Measurements from ENCODE around the gene TESK1. TPM values are rescaled to one million over a fixed set of nuclear protein-coding genes. Genes with fewer than 3 reads are reported as not detected.

Gene TESK1, protein sequence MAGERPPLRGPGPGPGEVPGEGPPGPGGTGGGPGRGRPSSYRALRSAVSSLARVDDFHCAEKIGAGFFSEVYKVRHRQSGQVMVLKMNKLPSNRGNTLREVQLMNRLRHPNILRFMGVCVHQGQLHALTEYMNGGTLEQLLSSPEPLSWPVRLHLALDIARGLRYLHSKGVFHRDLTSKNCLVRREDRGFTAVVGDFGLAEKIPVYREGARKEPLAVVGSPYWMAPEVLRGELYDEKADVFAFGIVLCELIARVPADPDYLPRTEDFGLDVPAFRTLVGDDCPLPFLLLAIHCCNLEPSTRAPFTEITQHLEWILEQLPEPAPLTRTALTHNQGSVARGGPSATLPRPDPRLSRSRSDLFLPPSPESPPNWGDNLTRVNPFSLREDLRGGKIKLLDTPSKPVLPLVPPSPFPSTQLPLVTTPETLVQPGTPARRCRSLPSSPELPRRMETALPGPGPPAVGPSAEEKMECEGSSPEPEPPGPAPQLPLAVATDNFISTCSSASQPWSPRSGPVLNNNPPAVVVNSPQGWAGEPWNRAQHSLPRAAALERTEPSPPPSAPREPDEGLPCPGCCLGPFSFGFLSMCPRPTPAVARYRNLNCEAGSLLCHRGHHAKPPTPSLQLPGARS
- 13.9 and 24.0 TPM in 2 replicates for total RNA-seq

DNA sequence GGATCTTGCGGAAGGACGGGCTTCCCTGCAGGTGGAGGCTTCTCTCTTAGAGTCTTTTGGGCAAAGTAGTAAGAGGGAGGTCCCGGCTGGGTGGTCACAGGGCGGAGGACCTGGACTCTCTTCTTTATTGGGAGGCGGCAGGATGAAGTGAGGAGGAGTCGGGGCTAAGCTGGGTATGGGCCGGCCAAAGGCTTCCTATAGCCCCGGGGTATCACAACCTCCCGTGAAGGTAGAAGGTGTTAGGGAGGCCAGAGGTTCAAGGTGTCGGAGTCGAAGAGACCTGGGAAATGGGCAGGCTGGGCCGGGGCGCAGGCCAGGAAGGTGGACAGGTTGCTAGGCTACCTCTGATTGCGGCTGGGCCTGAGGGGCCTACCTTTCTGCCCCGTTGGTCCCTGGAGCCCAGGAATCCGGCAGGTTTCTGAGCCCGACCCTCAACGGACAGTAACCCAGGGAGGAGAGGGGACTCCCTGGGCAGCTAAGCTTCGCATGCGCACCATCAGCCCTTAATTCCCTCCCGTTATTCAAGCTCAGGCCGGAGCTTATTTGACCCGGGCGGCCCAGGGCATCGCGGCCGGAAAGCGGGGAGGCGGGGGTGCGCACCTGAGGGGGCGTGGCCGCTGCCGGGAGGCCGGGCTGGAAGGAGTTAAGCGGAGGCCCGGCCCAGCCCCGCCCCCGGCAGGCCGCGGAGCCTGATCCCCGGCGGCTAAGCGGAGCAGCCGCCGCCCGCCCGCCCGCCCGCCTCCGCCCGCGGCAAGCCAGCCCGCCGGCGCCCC lies at the start of gene TESK1:
Gene TESK1, plus strand, starts transcription at position 685 of the 773 bp plus-strand sequence. CDS start 358 bp downstream, outside the sequence.

DNA sequence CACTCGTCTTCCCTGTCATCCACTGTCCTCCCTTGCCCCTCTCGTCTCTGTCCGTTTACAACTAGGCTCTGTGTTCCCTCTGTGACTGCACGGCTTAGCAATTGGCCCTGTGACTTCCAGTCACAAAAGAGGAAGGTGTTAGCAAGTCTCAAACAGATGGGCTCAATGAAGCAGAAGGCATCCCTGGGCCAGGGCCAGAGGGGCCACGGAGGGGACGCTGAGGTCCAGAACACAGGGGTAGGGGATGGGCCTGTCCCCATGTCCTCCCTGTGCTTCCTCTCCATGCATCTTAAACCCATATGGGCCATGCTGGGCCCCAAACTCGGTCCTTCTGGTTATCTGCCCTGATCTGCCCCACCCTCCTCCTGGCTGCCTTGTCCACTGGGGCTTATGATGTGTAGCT lies 13.3 kb downstream of the TESK1 start, which contains the start of gene CD72:
Gene CD72, minus strand, starts transcription at position 89 of the 403 bp plus-strand sequence. CDS start 110 bp downstream, outside the sequence.

DNA sequence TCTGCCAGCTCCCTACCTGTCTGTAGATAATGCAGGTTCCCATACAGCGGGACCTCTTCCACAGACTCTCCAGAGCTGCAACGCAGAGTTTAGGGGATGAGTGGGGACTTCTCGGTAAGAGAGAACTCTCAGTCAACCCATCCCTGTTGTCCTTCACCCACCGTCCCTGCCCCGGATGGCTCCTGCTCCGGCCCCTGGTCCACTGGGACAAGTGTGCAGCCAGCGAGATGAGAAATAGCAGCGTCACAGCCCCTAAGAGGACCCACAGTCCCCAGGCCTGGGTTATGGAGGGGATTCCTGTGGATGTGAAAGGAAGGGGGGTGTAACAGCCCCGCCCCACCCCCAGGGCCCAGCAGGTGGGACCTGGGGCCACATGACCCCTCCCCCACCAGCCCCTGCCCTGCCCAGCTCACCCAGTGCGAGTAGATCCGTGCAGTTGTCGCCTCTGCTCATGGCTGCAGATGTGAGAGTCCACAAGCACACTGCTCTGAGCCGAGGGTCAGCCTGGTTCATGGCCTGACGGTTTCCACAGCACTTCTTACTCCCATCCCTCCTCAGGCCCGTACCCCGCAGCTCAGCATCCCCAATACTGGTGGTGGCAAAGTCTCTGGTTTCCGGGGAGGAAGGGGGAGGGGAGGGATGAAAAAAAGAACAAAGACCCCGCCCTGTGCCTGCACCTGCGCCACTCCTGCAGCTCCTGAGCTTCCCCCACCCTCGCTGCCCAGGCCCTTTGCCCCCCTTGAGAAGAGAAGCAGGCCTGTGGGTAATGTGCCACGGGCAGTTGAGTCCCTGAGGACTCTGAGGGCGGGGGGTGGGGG lies 45.5 kb downstream of the TESK1 start, which contains the start of gene SIT1:
Gene SIT1, minus strand, starts transcription at position 591 of the 818 bp plus-strand sequence. Its CDS starts 78 bp downstream, at position 513.

DNA sequence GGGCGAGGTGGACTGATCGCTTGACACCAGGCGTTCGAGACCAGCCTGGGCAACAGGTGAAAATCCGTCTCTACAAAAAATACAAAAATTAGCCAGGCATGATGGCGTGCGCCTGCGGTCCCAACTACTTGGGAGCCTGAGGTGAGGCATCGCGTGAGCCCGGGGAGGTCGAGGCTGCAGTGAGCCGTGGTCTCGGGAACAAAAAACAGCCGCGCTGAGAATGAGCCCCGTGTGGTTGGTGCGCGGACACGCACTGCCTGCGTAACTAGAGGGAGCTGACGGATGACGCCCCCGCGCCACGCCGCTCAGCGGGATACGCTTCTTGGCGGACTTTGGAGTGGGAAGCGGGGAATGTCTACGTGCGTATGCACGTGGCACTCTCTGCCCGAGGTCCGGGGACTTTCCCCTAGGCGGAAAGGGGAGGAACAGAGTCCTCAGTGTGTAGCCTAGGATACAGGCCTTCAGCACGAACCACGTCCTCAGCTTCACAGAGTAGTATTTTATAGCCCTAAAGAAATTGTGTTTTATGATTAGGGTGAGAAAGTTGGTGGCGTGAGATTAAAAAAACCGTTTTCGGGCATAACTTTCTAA lies 52.6 kb downstream of the TESK1 start, which contains the start of gene RMRP:
Gene RMRP, minus strand, starts transcription at position 474 of the 591 bp plus-strand sequence.

DNA sequence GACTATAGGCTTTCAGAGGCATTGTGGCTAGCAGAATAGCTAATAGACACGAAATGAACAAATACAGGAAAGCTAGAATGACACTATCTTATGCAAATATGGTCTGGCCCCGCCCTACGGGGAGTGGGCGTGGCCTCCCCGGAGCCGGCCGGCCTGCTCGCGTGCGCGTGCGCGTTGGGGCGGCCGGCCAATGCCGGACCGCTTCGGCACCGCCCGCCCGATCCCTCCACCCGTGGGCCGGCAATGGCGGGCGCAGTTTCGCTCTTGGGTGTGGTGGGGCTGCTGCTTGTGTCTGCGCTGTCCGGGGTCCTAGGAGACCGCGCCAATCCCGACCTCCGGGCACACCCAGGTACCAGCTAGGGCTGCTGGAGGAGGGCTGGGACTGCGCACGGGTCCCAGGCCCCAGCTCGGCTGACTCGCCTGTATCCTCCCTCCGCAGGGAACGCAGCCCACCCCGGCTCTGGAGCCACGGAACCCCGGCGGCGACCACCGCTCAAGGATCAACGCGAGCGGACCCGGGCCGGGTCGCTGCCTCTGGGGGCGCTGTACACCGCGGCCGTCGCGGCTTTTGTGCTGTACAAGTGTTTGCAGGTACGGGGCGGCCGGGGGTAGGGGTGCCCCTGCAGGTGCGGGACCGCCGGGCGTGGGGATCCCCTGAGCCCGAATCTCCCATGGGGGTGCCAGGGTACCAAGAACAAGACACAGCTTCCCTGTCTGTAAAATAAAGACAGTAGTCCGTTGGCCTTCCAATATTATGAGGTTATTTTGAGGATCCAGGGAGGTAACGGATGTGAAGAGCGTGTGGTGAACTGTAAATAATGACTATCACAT lies 53.3 kb downstream of the TESK1 start, which contains the start of gene CCDC107:
Gene CCDC107, plus strand, starts transcription at position 156 of the 831 bp plus-strand sequence. Its CDS starts 88 bp downstream, at position 244.

Other genes with a start within 250 kb of the TESK1 start
- 12.6 and 15.5 TPM in 2 replicates for gene RUSC2, start 115.2 kb upstream of the TESK1 start, total RNA-seq
- 0.11 and 0.86 TPM in 2 replicates for gene CD72, start 13.2 kb downstream of the TESK1 start, total RNA-seq
- not detected in 2 replicates for gene SIT1, start 45.7 kb downstream of the TESK1 start, total RNA-seq
- gene RMRP, start 52.8 kb downstream of the TESK1 start, total RNA-seq = 1,205 and 1,810 TPM in 2 replicates
- gene CCDC107, start 53.0 kb downstream of the TESK1 start, total RNA-seq = 17.2 and 18.8 TPM in 2 replicates
- 7.8 and 23.5 TPM in 2 replicates for gene ARHGEF39, start 59.9 kb downstream of the TESK1 start, total RNA-seq
- gene CA9, start 68.7 kb downstream of the TESK1 start, total RNA-seq = 0.23 and 2.1 TPM in 2 replicates
- gene TPM2, start 84.7 kb downstream of the TESK1 start, total RNA-seq = 53.1 and 157 TPM in 2 replicates
- 141 and 149 TPM in 2 replicates for gene TLN1, start 126.9 kb downstream of the TESK1 start, total RNA-seq
- gene CREB3, start 127.4 kb downstream of the TESK1 start, total RNA-seq = 47.2 and 49.3 TPM in 2 replicates
- gene GBA2, start 144.0 kb downstream of the TESK1 start, total RNA-seq = 17.4 and 17.6 TPM in 2 replicates
- gene RGP1, start 144.0 kb downstream of the TESK1 start, total RNA-seq = 13.8 and 19.1 TPM in 2 replicates
- not detected in 2 replicates for gene MSMP, start 149.0 kb downstream of the TESK1 start, total RNA-seq
- gene NPR2, start 186.3 kb downstream of the TESK1 start, total RNA-seq = 6.2 and 14.6 TPM in 2 replicates
- 0.04 TPM in 1 of 2 replicates, not detected in the other for gene SPAG8, start 207.0 kb downstream of the TESK1 start, total RNA-seq
- 25.4 and 28.3 TPM in 2 replicates for gene HINT2, start 209.8 kb downstream of the TESK1 start, total RNA-seq
- not detected in 2 replicates for gene FAM221B, start 223.5 kb downstream of the TESK1 start, total RNA-seq
- 1.1 and 3.7 TPM in 2 replicates for gene TMEM8B, start 224.0 kb downstream of the TESK1 start, total RNA-seq

Data from hair follicular keratinocyte (primary cell).